Upper lobe of right lung (tissue), 1 donor: ENCODE results near the gene NAGLU. TPM values are rescaled to one million over a fixed set of nuclear protein-coding genes. Genes with fewer than 3 reads are reported as not detected.
A peak's percentile ranks its signal among the peaks of the same experiment; 100 is the strongest.

Experiments
- ATAC-seq: fragments of 200-7000 bp; cut with Tn5 transposase; one replicate; pipeline ENCODE4 v1.9.1; 2020; ENCODE audit warnings: mild to moderate bottlenecking, moderate library complexity
- DNase-seq: peaks from one replicate; pipeline ENCODE4 v3.0.0-alpha.2; 2020
- H3K27ac ChIP-seq: fragments of 200-600 bp; one replicate; pipeline ENCODE4 v1.8.0; 2022
- H3K27me3 ChIP-seq: fragments of 200-600 bp; one replicate; pipeline ENCODE4 v1.8.0; 2022; ENCODE audit warnings: mild to moderate bottlenecking
- H3K36me3 ChIP-seq: fragments of 200-600 bp; one replicate; pipeline ENCODE4 v1.8.0; 2022
- H3K4me1 ChIP-seq: fragments of 200-600 bp; one replicate; pipeline ENCODE4 v1.8.0; 2022
- H3K4me3 ChIP-seq: fragments of 200-600 bp; one replicate; pipeline ENCODE4 v1.8.0; 2022; ENCODE audit warnings: mild to moderate bottlenecking
- H3K9me3 ChIP-seq: fragments of 200-600 bp; one replicate; pipeline ENCODE4 v1.8.0; 2022
- CTCF ChIP-seq: fragments of 200-600 bp; IDR thresholded peaks from one replicate; pipeline ENCODE4 v1.8.0; 2022; ENCODE audit warnings: antibody characterized with exemption
- intact Hi-C: fragments of 100-400 bp; cut with DNase I; formaldehyde crosslinking; loops from one replicate; pipeline ENCODE4 v1.11.0; 2022
- total RNA-seq: library from RNA; stranded (reverse); fragmentation: NEBNext Ultra II Directional; extraction: Animal tissue kit (Norgen Biotek cat#: 25700); gene quantifications from one replicate; pipeline ENCODE4 v1.2.1, GENCODE V29; 2021
- donor health status: DM: no; HTN: yes; CAD: no; lungs with severe emphysema.

NAGLU gene
- total RNA-seq, 1 donor from 2014 or later: 46.9 TPM

DNA sequence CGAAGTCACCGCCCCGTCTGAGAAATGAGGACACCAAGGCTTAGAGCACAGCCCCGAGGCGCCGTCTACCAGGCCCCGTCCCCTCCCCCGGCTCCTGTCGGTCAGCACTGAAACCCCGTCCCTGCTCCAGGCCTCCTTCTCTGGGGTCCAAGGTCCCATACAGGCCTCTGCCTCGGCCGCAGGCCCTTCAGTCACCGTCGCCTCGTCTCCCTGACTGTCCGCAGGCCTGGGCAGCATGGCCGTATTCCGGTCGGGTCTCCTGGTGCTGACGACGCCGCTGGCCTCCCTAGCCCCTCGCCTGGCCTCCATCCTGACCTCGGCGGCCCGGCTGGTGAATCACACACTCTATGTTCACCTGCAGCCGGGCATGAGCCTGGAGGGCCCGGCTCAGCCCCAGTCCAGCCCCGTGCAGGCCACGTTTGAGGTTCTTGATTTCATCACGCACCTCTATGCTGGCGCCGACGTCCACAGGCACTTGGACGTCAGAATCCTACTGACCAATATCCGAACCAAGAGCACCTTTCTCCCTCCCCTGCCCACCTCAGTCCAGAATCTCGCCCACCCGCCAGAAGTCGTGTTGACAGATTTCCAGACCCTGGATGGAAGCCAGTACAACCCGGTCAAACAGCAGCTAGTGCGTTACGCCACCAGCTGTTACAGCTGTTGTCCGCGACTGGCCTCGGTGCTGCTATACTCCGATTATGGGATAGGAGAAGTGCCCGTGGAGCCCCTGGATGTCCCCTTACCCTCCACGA is 26.5 kb downstream of the NAGLU start:
- Histone ChIP-seq H3K27ac (peak overlapping the region; percentile 85), H3K27me3 (no peaks in the 10 kb centered on the region), H3K4me1 (peaks cover 37% of the 10 kb centered on the region), H3K9me3 (no peaks in the 10 kb centered on the region), H3K4me3 (peak overlapping the region; percentile 98), H3K36me3 (peaks cover 21% of the 10 kb centered on the region)
- intact Hi-C loops: no loop called here
- ATAC-seq: peak; percentile 0
- no peak for TF ChIP-seq CTCF
- DNase-seq: peak; percentile 65

DNA sequence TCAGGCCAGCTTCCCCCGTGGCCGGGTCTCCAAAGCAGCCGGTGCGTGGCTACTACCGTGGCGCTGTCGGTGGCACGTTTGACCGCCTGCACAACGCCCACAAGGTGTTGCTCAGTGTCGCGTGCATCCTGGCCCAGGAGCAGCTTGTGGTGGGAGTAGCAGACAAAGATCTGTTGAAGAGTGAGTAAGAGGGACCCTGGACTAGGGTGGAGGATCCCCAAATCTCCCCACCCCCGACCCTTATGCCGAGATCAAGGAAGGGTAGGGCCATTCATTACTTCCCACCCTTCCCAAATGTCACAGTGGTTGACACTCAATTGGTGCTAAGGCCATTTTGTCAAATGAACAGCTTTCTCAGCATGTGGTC is 27.1 kb downstream of the NAGLU start:
- ATAC-seq (no peak), DNase-seq (no peak)
- H3K9me3 ChIP-seq: no peaks in the 10 kb centered on the region
- H3K27me3 ChIP-seq: no peaks in the 10 kb centered on the region
- H3K36me3 ChIP-seq: peaks cover 21% of the 10 kb centered on the region
- H3K4me3 ChIP-seq: peak overlapping the region; percentile 98
- no peak for TF ChIP-seq CTCF
- intact Hi-C loops: no loop called here
- H3K4me1 ChIP-seq: peaks cover 43% of the 10 kb centered on the region
- H3K27ac ChIP-seq: peak overlapping the region; percentile 85

GRCh38 chr17:42563543-42563942 is 27.5 kb downstream of the NAGLU start:
- H3K27me3 ChIP-seq: no peaks in the 10 kb centered on the region
- H3K9me3 ChIP-seq: no peaks in the 10 kb centered on the region
- ATAC-seq: no peak
- H3K4me3 ChIP-seq: peak overlapping the region; percentile 98
- H3K36me3 ChIP-seq: peaks cover 25% of the 10 kb centered on the region
- no peak for TF ChIP-seq CTCF
- no peak overlapping the region for H3K27ac ChIP-seq
- DNase-seq: no peak
- intact Hi-C loops: no loop called here
- peaks cover 47% of the 10 kb centered on the region for H3K4me1 ChIP-seq

DNA sequence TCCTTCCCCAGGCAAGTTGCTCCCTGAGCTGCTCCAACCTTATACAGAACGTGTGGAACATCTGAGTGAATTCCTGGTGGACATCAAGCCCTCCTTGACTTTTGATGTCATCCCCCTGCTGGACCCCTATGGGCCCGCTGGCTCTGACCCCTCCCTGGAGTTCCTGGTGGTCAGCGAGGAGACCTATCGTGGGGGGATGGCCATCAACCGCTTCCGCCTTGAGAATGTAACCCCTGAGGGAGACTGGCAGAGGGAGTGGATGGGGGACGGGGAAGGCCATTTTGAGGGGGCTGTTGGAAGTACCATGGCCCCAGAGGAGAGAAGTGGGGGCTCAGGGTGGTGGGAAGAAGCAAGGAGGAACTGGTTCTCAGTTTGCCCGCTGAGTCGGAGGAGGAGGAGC is 27.9 kb downstream of the NAGLU start:
- ATAC-seq: no peak
- intact Hi-C loops: no loop called here
- no peak overlapping the region for H3K27ac ChIP-seq
- no peaks in the 10 kb centered on the region for H3K27me3 ChIP-seq
- H3K36me3 ChIP-seq: peaks cover 29% of the 10 kb centered on the region
- no peak for DNase-seq
- no peaks in the 10 kb centered on the region for H3K9me3 ChIP-seq
- peaks cover 50% of the 10 kb centered on the region for H3K4me1 ChIP-seq
- no peak overlapping the region for H3K4me3 ChIP-seq
- no peak for TF ChIP-seq CTCF

GRCh38 chr17:42564815-42565522 is 28.9 kb downstream of the NAGLU start:
- H3K27ac ChIP-seq: no peak overlapping the region
- no peak for ATAC-seq

More at GRCh38 chr17:42564815-42565522, 28.9 kb downstream of the NAGLU start:
- H3K27me3 ChIP-seq: no peaks in the 10 kb centered on the region
- intact Hi-C loops: no loop called here
- TF ChIP-seq CTCF: no peak
- no peak overlapping the region for H3K4me3 ChIP-seq
- peaks cover 50% of the 10 kb centered on the region for H3K4me1 ChIP-seq
- H3K9me3 ChIP-seq: no peaks in the 10 kb centered on the region
- peaks cover 39% of the 10 kb centered on the region for H3K36me3 ChIP-seq
- no peak for DNase-seq
